K562 (cell line): ENCODE results near the gene TENM3. TPM values are rescaled to one million over a fixed set of nuclear protein-coding genes. Genes with fewer than 3 reads are reported as not detected.

ENCODE experiments used
- BRCA1 ChIP-seq, 2 experiments: fragments of 450-650 bp in 1 of 2; sonication (generic) in 1 of 2; formaldehyde crosslinking in 1 of 2; IDR thresholded peaks; 2 replicates each; pipeline versions ENCODE4 v1.5.0 to v1.6.1; 2017 to 2020; ENCODE audit warnings: mild to moderate bottlenecking in 1 of 2, missing genetic modification reagents in 1 of 2
- CREM ChIP-seq: IDR thresholded peaks from 2 replicates; pipeline ENCODE4 v1.6.1; 2014; ENCODE audit warnings: antibody characterized with exemption, low read depth
- CSDE1 ChIP-seq, 2 experiments: fragments of 450-650 bp; IDR thresholded peaks; 2 replicates each; pipeline ENCODE4 v1.6.1; 2016; ENCODE audit warnings: mild to moderate bottlenecking in 1 of 2
- DPF2 ChIP-seq: fragments of 450-650 bp; IDR thresholded peaks from 2 replicates; pipeline ENCODE4 v1.6.1; 2016
- JUNB ChIP-seq: fragments of 450-650 bp; formaldehyde crosslinking; conservative IDR thresholded peaks from 2 replicates; pipeline ENCODE4 v1.4.0; 2020; ENCODE audit warnings: mild to moderate bottlenecking
- ZNF217 ChIP-seq: sonication (generic); formaldehyde crosslinking; IDR thresholded peaks from 2 replicates; pipeline ENCODE4 v1.8.0; 2022; ENCODE audit warnings: mild to moderate bottlenecking, missing genetic modification reagents
- polyA plus RNA-seq, 8 experiments: library from polyadenylated mRNA; depleted of rRNA in 4 of 8; stranded (reverse) in 5 of 8; unstranded in 3 of 8; fragments of >200 nt; fragmentation: Nextera tagmentation in 2 of 8; fragmentation: Illumina TruSeq in 1 of 8; extraction: Ambion mirVana in 2 of 8; extraction: Trizol in 1 of 8; gene quantifications; 2 replicates each; pipeline versions ENCODE4 v1.2.1 to v1.2.3, GENCODE V29; 2011 to 2014; ENCODE audit warnings: inconsistent platforms in 1 of 8, missing spikeins in 1 of 8
- total RNA-seq, 7 experiments: library from RNA; depleted of rRNA in 6 of 7; stranded (reverse); fragments of >200 nt in 6 of 7; fragmentation: Illumina TruSeq in 2 of 7; extraction: Trizol in 2 of 7; gene quantifications; 2 replicates each; pipeline versions ENCODE4 v1.2.1 to v1.2.3, GENCODE V29; 2011 to 2021; ENCODE audit warnings: low replicate concordance in 1 of 7
- TF ChIP-seq, protein P1 (sequence below): sonication (generic); formaldehyde crosslinking; IDR thresholded peaks from 2 replicates; pipeline ENCODE4 v1.8.0; 2023; ENCODE audit warnings: missing genetic modification reagents, mild to moderate bottlenecking, borderline replicate concordance

The TENM3 gene
- total and polyA plus RNA-seq, 9 of the 15 experiments (the other 6 are each of a cell fraction or from before 2014, with no cell fraction given) = 0.01 to 0.02 TPM; not detected in 7

DNA sequence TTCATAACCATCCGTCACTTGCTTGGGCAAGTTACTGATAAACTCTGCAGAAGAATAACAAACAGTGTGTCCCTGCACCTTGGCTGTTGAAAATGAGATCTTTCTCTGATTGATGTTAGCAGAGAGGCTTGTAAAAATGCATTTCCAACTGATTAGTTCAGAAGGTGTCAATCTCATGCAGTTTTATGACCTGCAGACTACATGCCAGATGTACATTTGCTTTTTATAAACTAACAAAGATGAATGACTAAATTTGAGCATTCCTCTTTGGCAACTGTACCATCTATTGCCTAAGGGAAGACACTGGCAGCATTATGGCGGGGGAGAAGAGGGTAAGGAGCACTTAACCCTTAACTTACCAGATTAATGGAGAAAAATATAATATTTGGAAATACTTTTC, 481.2 kb downstream of the TENM3 start (continued):
- TF ChIP-seq BRCA1 (IDR thresholded peaks at IDR 0.05) (no peak), BRCA1 (CRISPR knock-in tag; IDR thresholded peaks at IDR 0.05) (no peak), CSDE1 (IDR thresholded peaks at IDR 0.05) (no peak), CREM (no peak), ZNF217 (CRISPR knock-in tag) (no peak), JUNB (CRISPR knock-in tag) (no peak), DPF2 (no peak)
- TF ChIP-seq, protein P1, sequence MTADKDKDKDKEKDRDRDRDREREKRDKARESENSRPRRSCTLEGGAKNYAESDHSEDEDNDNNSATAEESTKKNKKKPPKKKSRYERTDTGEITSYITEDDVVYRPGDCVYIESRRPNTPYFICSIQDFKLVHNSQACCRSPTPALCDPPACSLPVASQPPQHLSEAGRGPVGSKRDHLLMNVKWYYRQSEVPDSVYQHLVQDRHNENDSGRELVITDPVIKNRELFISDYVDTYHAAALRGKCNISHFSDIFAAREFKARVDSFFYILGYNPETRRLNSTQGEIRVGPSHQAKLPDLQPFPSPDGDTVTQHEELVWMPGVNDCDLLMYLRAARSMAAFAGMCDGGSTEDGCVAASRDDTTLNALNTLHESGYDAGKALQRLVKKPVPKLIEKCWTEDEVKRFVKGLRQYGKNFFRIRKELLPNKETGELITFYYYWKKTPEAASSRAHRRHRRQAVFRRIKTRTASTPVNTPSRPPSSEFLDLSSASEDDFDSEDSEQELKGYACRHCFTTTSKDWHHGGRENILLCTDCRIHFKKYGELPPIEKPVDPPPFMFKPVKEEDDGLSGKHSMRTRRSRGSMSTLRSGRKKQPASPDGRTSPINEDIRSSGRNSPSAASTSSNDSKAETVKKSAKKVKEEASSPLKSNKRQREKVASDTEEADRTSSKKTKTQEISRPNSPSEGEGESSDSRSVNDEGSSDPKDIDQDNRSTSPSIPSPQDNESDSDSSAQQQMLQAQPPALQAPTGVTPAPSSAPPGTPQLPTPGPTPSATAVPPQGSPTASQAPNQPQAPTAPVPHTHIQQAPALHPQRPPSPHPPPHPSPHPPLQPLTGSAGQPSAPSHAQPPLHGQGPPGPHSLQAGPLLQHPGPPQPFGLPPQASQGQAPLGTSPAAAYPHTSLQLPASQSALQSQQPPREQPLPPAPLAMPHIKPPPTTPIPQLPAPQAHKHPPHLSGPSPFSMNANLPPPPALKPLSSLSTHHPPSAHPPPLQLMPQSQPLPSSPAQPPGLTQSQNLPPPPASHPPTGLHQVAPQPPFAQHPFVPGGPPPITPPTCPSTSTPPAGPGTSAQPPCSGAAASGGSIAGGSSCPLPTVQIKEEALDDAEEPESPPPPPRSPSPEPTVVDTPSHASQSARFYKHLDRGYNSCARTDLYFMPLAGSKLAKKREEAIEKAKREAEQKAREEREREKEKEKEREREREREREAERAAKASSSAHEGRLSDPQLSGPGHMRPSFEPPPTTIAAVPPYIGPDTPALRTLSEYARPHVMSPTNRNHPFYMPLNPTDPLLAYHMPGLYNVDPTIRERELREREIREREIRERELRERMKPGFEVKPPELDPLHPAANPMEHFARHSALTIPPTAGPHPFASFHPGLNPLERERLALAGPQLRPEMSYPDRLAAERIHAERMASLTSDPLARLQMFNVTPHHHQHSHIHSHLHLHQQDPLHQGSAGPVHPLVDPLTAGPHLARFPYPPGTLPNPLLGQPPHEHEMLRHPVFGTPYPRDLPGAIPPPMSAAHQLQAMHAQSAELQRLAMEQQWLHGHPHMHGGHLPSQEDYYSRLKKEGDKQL (CRISPR knock-in tag) = no peak
